Renal pelvis (tissue), 4 donors: ENCODE data around the gene OGDHL. TPM values are rescaled to one million over a fixed set of nuclear protein-coding genes. Genes with fewer than 3 reads are reported as not detected.
"Not testable (repeated sequence)": the region's sequence is repeated elsewhere in the genome, so short reads cannot be mapped to it uniquely, and the experiment has no call there.

ENCODE experiments used
- DNase-seq: peaks from one replicate; pipeline ENCODE4 v3.0.0-alpha.2; 2013
- polyA plus RNA-seq, 3 donors: library from polyadenylated mRNA; unstranded; fragments of 120-200 nt; gene quantifications; one replicate each; pipeline ENCODE4 v1.2.1, GENCODE V29; 2013; ENCODE audit not compliant: insufficient read length in 3 of 3

OGDHL gene
- polyA plus RNA-seq, 3 donors: 48.1 to 57.4 (median 54.4) TPM

DNA sequence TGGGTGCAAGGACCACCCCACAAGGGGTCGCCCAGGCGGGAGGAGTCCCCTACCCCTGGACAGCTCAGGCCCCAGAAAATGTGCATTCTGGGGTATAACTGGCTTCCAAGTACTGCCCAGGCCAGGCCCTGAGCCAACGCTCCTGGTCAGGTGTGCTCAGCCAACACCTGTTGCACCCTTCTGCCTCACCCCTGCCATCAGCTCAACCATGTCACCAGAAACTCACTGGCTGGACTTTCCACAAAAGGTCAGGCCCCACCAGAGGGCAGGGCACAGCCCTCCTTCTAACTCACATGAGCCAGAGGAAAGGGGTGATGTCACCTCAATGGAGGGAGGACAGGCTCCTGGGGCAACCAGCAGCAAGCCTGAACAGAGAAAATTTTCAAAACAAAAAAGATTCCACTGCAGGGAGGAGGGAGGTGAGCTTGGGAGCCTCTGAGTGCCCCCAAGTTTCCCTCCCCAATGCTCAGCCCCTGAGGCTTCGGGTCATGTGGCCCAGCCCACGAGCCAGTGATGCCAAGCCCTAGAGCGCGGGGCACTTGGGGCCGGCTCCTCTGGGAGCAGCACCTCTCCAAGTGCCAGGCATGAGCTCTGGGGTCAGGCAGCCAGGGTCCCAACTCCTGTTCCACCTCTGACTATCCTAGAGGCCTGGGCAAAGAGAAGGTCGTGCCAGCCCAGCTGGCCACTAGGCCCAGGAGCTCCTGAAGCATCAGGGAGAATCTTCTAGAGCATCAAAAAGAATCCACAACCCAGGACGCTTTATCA lies 2.2 kb downstream of the OGDHL start:
- no peak for DNase-seq

DNA sequence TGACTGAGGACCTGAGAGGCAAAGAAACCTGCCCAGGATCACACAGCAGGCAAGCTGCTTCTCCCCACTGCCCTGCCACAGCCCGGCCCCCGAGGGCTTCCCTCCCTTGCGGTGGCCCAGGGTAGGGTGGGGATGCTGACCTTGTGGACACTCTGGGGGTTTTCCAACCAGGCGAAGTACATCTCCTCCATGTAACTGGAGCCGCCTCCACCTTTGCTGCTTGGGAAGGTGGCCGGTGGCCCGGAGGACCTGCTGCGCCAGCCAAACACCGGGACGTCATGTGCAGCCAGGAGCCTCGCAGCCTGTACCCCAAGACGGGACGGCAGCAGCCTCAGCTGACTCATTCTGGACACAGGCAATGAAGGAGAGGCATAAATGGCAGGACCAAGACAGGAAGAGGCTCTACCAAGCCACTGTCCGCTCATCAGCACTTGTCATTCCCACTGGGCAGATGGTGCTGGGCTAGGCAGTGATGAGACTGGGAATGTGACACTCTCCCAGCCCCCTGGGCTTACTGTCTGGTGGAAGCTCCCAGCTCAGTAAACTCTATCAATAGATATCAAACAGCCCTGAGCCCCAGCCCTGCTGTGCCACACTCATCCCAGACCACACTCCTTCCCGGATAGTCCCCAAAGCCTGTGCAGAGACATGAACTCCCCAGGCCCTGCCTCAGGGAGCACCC lies 3.7 kb downstream of the OGDHL start:
- no peak for DNase-seq

DNA sequence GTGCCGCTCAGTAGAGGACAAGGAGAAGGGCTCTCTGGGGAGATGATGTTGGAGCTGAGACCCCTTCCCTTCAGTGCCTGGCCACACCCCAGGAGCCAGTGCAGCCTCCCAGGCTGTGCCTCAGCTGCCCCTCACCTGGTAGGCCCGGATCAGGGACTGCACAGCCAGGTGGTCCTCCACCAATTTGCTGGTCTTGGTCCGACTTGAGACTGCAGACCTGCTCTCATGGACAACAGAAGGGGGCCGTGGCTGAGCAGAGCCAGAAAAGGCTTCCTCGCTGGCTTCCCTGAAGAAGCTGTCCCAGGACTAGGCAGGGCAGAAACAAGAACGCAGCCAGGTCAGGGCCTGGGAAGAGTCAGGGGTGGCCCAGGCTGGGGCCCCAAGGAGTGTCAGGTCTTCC lies 5.5 kb downstream of the OGDHL start:
- DNase-seq: no peak

DNA sequence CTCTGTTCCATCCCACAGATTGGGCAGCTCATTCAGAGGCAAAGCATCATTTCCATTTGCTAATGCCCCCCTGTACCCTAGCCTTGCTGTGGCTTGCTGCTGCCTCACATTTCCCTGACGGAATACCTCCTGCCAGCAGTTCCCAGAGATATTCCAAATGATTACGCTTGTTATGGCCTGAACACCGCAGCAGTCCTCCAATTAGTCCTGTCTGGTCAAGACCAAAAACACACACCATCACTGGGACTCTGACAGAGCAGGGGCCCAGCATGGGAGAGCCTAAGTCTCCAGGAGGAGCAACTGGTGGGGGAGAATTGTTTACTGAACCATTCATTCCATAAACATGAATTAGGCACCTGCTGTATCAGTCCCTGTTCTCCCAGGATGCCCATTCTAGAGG lies 6.1 kb downstream of the OGDHL start:
- no peak for DNase-seq

DNA sequence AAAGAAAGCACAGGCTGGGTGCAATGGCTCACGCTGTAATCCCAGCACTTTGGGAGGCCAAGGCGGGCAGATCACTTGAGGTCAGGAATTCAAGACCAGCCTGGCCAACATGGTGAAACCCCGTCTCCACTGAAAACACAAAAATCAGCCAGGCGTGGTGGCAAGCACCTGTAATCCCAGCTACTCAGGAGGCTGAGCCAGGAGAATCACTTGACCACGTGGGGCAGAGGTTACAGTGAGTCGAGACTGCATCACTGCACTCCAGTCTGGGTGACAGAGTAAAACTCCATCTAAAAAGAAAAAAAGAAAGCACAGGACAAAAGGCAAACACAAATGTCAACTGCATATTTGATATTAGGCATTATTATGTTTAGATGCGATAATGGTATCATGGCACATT lies 7.2 kb downstream of the OGDHL start:
- not testable (repeated sequence) for DNase-seq

DNA sequence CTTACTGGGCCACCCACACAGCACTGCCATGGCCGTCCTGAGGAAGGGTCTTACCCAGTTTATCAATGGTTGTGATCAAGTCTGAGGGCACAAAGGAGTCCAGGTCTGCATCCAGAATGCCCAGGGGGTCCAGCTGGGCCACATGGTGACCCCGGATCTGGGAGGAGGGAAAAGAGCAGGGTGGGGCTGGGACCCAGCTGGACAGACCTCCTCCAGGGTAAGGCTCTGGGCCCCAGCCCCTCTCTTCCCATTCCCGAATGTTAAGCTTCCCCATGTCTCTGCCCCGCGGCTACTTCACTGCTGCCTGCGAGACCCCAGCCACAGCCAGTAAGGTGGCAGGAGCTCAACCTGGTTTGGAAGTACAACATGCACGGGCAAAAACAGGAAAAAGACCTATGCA lies 9.5 kb downstream of the OGDHL start:
- no peak for DNase-seq

DNA sequence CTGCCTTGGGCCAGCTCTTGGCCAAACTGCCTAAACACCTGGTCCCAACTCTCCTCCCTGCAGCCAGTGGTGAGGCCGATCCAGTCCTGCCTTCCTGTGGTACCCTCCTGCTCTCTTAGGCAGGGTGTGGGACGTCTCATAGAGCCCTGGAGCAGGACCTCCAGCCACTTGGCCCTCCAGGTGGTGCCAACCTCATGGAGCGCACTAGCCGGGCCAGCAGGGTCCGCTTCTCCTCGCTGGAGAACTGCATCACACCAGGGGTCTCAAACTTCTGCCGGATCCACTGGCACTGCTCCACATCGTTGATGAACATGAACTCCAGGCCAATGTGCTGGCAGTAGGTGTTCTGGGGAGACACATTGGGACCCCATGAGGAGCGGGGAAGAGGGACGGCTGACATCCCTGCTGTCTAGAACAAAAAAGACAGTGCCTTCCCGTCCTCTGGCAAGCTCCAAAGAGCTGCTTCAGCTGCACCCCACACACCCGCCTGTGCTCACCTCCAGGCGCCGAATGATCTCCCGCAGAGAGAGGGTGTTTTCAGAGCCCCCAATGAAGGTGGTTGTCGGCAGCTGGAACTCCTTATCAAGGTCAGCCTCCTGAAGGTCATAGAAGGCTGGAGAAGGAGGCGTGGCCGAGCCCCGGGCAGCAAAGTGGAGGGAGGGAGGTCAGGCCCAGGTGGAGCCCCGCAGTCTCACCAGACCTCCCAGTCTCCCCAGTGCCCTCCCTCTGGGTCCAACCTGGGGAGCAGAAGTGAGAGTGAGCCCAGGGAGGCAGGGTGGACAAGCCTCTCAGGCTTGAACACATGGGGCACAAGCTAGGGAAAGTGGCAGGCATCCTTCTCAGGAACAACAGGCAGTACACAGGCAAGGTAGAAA lies 10.2 kb downstream of the OGDHL start:
- no peak for DNase-seq

DNA sequence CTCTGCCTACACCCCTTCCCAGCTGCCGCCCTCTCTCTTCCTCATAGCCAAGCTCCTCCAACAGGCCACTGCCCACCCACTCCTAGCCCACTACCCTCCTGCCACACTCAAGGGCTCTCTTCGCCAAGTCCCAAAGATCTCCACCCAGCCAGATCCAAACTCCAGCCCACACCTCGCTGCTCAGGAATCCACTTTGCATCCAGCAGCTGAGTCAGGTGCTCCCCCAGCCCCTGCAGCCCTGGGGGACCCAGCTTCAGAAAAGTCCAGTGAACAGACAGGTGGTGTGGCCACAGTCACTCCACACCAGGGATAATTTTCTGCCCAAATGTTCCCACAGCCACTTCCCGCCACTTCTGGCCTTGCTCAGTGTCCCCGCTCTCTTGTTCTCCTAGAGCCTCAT lies 10.9 kb downstream of the OGDHL start:
- DNase-seq: no peak

DNA sequence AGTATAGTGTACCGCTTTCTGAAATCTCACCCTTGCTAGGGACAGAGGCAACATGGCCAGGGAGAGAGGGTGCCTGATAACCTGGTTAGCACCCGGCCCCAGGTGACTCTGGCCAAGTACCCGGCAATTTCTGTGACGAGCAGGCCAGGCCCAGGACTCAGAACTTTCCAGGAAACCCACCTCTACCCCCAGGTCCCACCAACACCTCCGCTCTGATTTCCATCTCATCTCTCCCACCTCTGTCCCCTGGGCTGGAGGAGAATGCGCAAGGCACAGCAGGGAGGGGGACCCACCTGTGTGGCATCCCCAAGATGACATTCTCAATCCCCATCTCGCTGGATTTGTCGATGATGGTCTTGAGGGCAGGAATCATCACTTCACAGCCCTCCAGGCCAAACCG lies 11.6 kb downstream of the OGDHL start:
- no peak for DNase-seq

DNA sequence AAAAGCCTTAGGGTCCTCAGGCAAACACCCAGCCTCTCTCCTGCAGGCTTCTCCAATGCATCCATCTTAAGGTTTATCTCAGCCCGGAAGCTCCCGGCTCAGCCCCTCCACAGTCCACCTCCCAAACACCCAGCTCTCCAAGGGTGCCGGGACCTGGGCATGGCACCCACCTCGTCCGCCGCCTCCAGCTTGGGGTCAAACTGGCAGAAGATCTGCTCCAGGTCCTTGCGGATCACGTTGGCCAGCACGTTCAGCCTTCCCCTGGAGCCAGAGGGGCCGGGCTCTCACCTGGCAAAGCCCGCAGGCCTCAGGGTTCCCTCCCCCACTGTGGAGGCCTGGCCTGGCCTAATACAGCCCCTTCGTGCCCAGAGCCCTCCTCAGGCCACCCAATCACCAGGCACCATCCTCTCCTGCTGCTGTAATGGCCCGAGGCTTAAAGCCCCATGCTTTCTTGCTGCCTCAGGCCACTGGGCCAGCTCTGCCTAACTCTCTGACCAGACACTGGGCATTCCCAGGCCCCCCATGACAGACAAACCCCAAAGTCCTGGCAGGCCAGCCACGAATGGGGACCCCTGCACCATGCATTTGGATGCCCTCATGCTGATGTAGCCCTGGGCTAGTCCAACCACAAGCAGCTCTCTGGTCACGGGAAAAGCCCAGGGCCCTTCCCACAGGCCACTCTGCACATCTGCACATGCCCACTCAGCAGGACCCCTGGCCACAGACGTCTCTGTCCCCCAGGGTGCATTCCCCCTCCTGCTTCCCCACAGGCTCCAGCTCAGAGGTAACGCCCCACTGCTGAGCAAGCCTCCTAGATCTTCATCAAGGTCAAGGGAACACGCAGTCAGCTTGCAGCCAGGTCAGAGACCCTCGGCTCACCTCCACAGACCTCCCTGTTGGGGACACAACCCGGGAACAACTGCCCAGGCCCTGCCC lies 12.3 kb downstream of the OGDHL start:
- DNase-seq: no peak

DNA sequence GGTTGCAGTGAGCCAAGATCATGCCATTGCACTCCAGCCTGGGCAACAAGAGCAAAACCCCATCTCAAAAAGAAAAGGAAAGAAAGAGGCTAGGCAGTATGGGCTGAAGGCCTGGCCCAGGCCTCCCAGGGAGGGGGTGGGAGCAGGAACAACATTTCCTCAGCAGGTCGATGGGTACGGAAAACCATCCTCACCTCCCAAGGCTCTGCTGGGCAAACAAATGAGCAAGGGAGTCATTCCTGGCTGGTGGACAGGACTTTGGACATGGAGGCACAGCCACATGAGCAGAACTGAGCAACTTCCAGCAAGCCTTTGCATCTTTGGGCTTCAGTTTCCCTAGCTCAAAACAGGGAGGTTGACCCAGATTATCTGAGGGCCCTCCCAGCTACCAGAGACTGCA lies 13.0 kb downstream of the OGDHL start:
- no peak for DNase-seq

DNA sequence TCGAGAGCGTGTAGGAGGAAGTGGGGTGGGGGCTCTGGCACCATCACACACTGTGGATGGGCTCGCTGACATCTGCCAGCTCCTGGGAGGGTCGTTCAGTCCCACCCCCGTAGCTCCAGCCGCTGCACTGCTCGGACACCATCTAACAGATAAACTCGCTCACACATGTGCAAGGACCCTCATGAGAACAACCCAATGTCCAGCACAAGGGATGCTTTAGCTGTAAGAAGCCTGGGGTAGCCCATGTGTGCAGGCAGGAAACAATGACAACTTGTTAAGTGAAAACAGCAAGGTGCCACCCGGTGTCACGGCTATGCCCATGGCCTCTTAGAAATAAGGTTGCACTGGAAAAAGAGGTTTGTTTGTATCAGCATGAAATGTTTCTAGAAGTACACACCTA lies 14.1 kb downstream of the OGDHL start:
- DNase-seq: no peak

DNA sequence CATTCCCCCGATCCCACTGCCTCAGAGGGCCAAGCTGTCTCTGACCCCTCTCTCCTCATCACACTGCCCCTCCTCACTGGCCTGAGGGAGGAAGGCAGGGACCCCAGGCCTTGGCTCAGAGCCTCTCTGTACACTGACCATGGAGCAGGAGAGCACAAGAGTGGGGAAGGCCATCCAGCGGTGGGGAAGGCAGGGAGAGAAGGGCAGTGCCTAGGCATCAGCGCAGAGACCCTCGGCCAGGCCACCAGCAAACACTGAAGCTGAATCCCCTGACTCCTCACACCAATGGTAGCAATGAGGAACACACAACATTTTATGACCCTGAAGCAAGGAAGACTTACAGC lies 14.8 kb downstream of the OGDHL start:
- no peak for DNase-seq

DNA sequence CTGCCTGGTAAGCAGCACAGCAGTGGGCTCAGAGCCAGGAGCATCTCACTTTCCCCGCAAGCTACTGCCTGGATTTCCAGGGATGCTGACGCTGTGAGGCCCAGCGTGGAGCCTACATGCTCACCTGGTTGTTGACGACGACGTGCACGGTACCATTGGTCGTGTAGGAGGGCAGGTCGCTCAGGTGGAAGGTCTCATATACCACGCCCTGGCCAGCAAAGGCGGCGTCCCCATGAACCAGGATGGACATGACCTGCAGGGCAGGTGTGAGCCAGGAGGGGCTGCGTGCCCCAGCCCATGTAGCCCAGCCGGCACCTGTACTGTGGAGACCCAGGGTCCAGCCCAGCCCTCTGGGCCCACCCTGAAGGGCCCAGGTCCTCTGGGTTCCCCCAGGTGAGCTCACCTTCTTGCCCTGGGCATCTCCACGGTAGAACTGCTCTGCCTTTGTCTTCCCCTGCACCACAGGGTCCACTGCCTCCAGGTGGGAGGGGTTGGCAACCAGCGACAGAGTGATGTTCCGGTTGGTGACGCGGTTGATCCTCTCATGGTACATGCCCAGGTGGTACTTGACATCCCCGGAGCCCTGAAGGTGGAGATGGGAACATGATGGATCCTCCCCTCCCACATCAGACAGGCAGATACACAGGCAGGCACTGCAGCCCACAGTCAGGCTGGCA lies 15.4 kb downstream of the OGDHL start:
- DNase-seq: no peak

DNA sequence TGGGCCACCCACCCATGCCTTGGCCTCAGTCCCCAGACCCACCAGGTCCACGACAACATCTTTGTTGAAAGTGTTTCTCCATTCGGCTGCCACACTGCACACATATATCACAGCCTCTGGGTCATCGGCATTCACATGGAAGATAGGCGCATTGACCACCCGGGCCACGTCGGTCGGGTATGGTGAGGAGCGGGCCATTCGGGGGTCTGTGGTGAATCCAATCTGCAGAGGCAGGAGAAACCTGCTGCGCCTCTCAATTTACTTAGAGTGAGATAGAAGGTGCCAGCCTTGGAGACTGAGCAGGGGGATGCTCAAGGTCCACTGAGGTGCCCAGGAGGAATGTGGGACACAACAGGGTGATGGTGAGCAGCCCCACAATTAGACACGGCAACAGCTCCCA lies 16.4 kb downstream of the OGDHL start:
- DNase-seq: no peak

DNA sequence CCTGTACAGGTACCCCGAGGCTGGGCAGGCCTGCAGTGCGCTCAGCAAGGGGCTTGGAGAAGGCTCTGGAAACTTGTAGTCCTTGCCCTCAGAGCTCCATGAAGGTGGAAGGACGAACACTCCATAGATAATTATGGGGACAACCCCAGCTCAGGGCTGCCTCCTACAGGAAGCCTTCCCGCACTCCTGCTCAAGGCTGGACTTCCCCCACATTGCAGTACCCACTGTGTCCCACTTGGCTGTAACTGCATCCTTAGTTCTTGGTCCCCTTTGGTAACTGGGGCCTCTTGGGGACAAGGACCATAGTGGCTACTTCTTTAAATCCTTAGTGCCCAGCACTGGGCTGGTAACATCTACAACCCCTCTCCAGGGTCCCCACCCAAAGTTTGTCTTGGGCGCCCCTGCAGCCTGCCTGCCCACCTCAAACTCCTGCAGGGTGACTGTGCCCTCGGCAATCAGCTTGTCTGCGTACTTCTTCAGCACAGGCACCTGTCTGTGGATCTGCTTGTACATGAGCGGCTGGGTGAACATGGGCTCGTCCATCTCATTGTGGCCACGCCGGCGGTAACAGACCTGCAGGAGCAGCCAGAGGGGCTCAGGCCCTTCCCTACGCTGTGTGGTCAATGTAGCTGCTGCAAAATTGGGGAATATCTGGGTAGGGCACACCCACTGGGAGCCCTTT lies 17.1 kb downstream of the OGDHL start:
- no peak for DNase-seq

DNA sequence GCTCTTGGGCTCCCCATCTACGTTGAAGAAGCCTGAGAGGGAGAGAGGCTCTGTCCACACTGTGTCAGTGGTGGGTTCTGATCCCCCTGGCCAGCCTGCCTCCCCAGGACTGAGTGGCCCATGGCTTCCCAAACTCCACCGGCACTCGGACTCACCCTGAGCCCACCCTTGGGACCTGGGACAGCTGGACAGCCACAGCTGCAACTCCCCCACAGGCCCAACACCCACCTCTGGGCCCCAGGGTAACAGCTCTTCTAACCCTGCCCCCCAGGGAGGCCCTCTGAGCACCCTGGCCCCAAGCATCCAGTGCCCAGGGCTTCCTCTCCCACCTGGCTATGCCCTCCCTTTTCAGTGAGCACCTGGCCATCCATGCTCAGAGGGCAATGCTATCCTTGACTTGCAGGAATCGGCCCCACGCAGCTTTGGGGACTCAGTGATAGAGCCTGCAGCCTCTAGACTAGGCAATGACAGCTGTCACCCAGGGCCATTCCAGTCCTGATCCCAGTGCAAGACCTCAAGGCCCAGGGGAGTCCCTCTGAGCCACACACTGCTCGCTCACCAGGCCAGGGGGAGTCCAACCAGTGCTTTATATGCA lies 17.9 kb downstream of the OGDHL start:
- DNase-seq: no peak

DNA sequence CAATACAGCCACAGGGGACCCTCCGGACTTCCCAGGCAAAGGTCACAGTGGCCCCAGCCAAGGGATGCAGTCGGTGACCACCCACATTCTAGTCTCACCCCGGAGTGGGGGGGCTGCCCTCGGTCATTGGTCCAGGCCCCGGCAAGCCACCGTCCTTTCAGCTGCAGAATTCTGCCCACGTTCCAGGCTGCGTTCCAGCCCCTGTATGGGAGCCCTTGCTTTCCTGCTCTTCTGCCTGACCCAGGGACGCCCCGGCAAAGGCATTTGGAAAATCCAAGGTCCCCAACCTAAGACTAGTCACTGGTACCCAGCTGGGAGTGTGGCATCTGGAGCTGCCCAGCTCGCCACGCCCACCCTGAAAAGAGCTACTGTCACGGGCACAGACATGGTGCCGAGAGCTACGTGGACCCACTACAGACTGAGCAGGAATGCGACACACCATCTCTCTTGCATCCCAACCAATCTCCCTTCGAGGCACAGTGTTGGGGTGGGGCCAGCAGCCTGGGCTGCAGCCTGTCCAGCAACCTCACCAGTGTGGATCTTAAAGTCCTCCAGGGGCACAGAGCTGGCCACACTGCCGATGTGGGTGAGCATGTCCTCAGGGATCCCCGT lies 18.6 kb downstream of the OGDHL start:
- DNase-seq: no peak

DNA sequence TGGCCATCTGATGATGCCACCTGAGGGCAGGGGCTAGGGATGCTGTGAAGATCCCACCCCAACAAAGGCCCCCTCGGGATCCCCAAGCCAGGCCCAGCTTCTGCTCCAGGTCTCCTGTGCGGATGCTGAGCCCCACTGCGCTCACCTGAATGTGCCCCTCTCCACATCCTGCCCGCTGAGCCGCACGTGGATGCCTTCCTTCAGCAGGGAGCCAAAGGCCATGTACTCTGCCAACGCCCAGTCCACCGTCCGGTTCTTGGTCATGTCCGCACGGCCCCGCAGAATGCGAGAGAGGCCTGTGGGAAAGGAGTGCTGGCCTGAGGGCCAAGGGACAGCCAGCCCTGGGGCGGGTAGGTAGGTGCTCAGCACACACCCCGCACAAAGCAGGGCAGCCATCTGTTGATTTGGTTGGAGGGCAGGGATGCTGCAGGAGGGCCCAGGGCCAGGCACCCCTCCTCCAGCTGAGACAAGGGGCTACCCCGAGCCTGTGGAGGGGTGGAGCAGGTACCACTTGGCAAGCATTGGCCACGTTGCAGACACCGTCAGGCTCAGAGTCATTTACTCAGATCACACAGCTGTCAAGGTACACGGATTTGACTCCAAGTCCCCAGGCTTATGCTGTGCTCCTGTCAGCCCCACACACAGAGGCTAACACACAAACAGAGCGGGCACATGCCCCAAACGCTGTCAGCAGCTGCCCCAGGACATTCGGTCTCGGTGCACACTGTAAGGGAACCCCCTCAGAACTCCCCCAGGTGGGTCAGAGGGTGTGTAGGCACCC lies 19.2 kb downstream of the OGDHL start:
- no peak for DNase-seq
